Measurements from ENCODE around the gene SYNJ2.

DNA sequence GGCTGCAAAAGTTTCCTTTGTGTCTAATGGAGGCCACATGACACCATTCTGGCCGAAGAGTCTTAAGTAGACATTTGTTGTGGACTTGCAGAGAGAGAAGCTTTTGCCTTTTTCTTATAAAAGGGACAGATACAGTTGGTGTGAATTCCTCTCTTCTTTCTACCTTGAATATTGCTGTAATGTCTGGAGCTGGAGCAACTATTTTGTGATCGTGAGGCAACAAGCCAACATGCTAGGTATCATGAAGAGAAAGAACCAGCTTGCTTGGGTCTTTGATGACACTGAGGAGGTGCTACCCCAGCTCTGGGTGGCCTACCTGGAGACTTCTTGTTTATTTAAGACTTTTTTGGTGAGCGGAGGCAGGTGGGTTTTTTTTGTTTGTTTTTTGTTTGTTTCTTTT is 16.3 kb upstream of the SYNJ2 start:
- TF ChIP-seq, protein P1, sequence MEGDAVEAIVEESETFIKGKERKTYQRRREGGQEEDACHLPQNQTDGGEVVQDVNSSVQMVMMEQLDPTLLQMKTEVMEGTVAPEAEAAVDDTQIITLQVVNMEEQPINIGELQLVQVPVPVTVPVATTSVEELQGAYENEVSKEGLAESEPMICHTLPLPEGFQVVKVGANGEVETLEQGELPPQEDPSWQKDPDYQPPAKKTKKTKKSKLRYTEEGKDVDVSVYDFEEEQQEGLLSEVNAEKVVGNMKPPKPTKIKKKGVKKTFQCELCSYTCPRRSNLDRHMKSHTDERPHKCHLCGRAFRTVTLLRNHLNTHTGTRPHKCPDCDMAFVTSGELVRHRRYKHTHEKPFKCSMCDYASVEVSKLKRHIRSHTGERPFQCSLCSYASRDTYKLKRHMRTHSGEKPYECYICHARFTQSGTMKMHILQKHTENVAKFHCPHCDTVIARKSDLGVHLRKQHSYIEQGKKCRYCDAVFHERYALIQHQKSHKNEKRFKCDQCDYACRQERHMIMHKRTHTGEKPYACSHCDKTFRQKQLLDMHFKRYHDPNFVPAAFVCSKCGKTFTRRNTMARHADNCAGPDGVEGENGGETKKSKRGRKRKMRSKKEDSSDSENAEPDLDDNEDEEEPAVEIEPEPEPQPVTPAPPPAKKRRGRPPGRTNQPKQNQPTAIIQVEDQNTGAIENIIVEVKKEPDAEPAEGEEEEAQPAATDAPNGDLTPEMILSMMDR (conservative IDR thresholded peaks at IDR 0.05; ENCODE audit: low read depth, low read length), result no peak
- no peak for TF ChIP-seq FOS (IDR thresholded peaks at IDR 0.05; ENCODE audit: low read depth, low read length)
- no peak for TF ChIP-seq MAFK (IDR thresholded peaks at IDR 0.05; ENCODE audit: low read depth, low read length)
- TF ChIP-seq, protein P2, sequence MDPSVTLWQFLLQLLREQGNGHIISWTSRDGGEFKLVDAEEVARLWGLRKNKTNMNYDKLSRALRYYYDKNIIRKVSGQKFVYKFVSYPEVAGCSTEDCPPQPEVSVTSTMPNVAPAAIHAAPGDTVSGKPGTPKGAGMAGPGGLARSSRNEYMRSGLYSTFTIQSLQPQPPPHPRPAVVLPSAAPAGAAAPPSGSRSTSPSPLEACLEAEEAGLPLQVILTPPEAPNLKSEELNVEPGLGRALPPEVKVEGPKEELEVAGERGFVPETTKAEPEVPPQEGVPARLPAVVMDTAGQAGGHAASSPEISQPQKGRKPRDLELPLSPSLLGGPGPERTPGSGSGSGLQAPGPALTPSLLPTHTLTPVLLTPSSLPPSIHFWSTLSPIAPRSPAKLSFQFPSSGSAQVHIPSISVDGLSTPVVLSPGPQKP (IDR thresholded peaks at IDR 0.05; ENCODE audit: borderline replicate concordance, low read depth, low read length), result no peak
- no peak for TF ChIP-seq RAD21 (IDR thresholded peaks at IDR 0.05; ENCODE audit: low read length)
- TF ChIP-seq POLR2A (IDR thresholded peaks at IDR 0.05; ENCODE audit: low read depth, low read length), result no peak
- no peak for TF ChIP-seq RFX5 (IDR thresholded peaks at IDR 0.05; ENCODE audit: low read depth, low read length)
- TF ChIP-seq BHLHE40 (IDR thresholded peaks at IDR 0.05; ENCODE audit: low read depth, low read length), result no peak
- no peak for TF ChIP-seq CEBPB (IDR thresholded peaks at IDR 0.05; ENCODE audit: low read depth, low read length)
